Fibroblast of lung (primary cell): ENCODE data around the gene RPS6KA2.

Experiments used
- CTCF ChIP-seq, 2 donors: IDR thresholded peaks in 1 of 2; conservative IDR thresholded peaks in 1 of 2; 1 replicate in 1 of 2; 2 replicates in 1 of 2; pipeline ENCODE4 v1.5.1; 2011 to 2012; ENCODE audit warnings: low read length in 2 of 2, control low read depth in 1 of 2, inconsistent platforms in 1 of 2, low read depth in 1 of 2, mild to moderate bottlenecking in 1 of 2
- EZH2 ChIP-seq: IDR thresholded peaks from 2 replicates; pipeline ENCODE4 v1.5.1; 2012; ENCODE audit warnings: low read length, control low read depth, mild to moderate bottlenecking; ENCODE audit errors: missing control alignments

GRCh38 chr6:166419286-166419685 lies 207.8 kb downstream of the RPS6KA2 start:
- no peak for TF ChIP-seq CTCF (conservative IDR thresholded peaks at IDR 0.05 in 1 of 2, IDR thresholded peaks at IDR 0.05 in 1 of 2; ENCODE audit: low read depth in 1 of 2, low read length in 2 of 2)
- TF ChIP-seq EZH2, result no peak
